ENCODE results near the gene PTPRA. TPM values are rescaled to one million over a fixed set of nuclear protein-coding genes. Genes with fewer than 3 reads are reported as not detected.

PTPRA gene
- total and polyA plus RNA-seq, 8 donors = 8.1 to 157 (median 21.8) TPM

DNA sequence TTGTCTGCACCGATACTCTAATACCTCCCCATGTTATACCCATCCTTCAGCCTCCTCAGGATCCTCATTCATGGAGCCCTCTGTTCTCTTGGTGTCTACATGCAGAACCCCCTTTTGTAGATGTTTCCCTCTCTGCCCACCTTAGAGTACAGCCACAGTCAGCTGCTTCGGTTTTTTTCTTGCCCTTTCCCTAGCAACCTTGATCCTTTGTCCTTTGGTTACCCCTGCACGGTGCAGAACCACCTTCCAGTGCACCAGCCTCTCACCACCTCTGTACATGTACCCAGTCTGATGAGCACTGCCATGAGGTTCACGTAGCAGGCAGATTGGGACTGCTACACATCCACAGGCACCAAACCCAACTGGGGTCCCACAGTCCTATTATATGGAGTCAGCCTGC lies 25.5 kb upstream of the PTPRA start:
- DNase-seq = no peak
- Histone ChIP-seq H3K4me1 (peaks cover 0 to 7% (median 3%) of the 10 kb centered on the region in 4 donors), H3K27ac (no peak overlapping the region), H3K36me3 (peaks cover 3 to 15% (median 9%) of the 10 kb centered on the region in 4 donors), H3K4me3 (no peak overlapping the region), H3K27me3 (no peaks in the 10 kb centered on the region), H3K9me3 (no peaks in the 10 kb centered on the region)
- no peak for TF ChIP-seq EP300 (IDR thresholded peaks at IDR 0.05)
- TF ChIP-seq CTCF (IDR thresholded peaks at IDR 0.05) = no peak
- TF ChIP-seq POLR2AphosphoS5 (IDR thresholded peaks at IDR 0.05) = no peak
- no peak for TF ChIP-seq POLR2A (IDR thresholded peaks at IDR 0.05)
- intact Hi-C loops (cut with DNase I; ENCODE audit: low total_unique reads) = no loop called here
- WGBS, 5 donors = 90 to 96% (median 93%) methylated on average over 4 of the region's 4 CpGs

- peaks cover 3 to 15% (median 9%) of the 10 kb centered on the region in 4 donors for H3K36me3 ChIP-seq
- H3K4me1 ChIP-seq = peaks cover 0 to 7% (median 3%) of the 10 kb centered on the region in 4 donors
- no peak for TF ChIP-seq CTCF (IDR thresholded peaks at IDR 0.05)
- TF ChIP-seq EP300 (IDR thresholded peaks at IDR 0.05) = no peak
- no peak for TF ChIP-seq POLR2AphosphoS5 (IDR thresholded peaks at IDR 0.05)
- no peak for TF ChIP-seq POLR2A (IDR thresholded peaks at IDR 0.05)
- DNase-seq = no peak
- H3K27ac ChIP-seq = no peak overlapping the region
- WGBS, 5 donors = 85 to 91% (median 90%) methylated on average over 4 of the region's 4 CpGs
- intact Hi-C loops (cut with DNase I; ENCODE audit: low total_unique reads) = no loop called here
- H3K27me3 ChIP-seq = no peaks in the 10 kb centered on the region
- no peaks in the 10 kb centered on the region for H3K9me3 ChIP-seq
- no peak overlapping the region for H3K4me3 ChIP-seq
These were observed 23.8 kb upstream of the PTPRA start for GRCh38 chr20:2849529-2849928.

GRCh38 chr20:2851086-2851485 lies 22.2 kb upstream of the PTPRA start:
- TF ChIP-seq POLR2AphosphoS5 (IDR thresholded peaks at IDR 0.05) (no peak), CTCF (IDR thresholded peaks at IDR 0.05) (no peak), EP300 (IDR thresholded peaks at IDR 0.05) (no peak), POLR2A (IDR thresholded peaks at IDR 0.05) (no peak)
- H3K4me1 ChIP-seq = peaks cover 0 to 7% (median 3%) of the 10 kb centered on the region in 4 donors
- no peaks in the 10 kb centered on the region for H3K27me3 ChIP-seq
- WGBS, 5 donors = 88 to 97% (median 91%) methylated on average over 9 to 10 of the region's 10 CpGs
- peaks cover 3 to 15% (median 9%) of the 10 kb centered on the region in 4 donors for H3K36me3 ChIP-seq
- H3K27ac ChIP-seq = no peak overlapping the region
- intact Hi-C loops (cut with DNase I; ENCODE audit: low total_unique reads) = loop anchor here (5.0 kb wide), 1 partner anchor 99 kb away; no protein-coding TSS in a partner anchor
- no peak for DNase-seq
- H3K9me3 ChIP-seq = no peaks in the 10 kb centered on the region
- no peak overlapping the region for H3K4me3 ChIP-seq

- Histone ChIP-seq H3K36me3 (peaks cover 19 to 45% (median 35%) of the 10 kb centered on the region in 4 donors), H3K27ac (no peak overlapping the region), H3K4me1 (no peaks in the 10 kb centered on the region), H3K27me3 (no peaks in the 10 kb centered on the region), H3K4me3 (no peak overlapping the region), H3K9me3 (no peaks in the 10 kb centered on the region)
- no peak for TF ChIP-seq EP300 (IDR thresholded peaks at IDR 0.05)
- no peak for TF ChIP-seq CTCF (IDR thresholded peaks at IDR 0.05)
- TF ChIP-seq POLR2AphosphoS5 (IDR thresholded peaks at IDR 0.05) = no peak
- no peak for TF ChIP-seq POLR2A (IDR thresholded peaks at IDR 0.05)
- intact Hi-C loops (cut with DNase I; ENCODE audit: low total_unique reads) = no loop called here
- no peak for DNase-seq
- WGBS, 5 donors = 84 to 94% (median 88%) methylated on average over 2 of the region's 2 CpGs
These were observed 14.7 kb upstream of the PTPRA start for GRCh38 chr20:2858591-2858990.

All from stomach (tissue), 9 donors.